Rectal smooth muscle tissue (tissue), 1 donor: ENCODE results near the gene BIRC3.

Experiments
- H3K27ac ChIP-seq: one replicate; pipeline ENCODE4 v1.7.0; 2013; ENCODE audit warnings: low read depth, low read length, inconsistent platforms
- H3K27me3 ChIP-seq: one replicate; pipeline ENCODE4 v1.7.0; 2013; ENCODE audit warnings: low read length; ENCODE audit not compliant: control insufficient read depth, insufficient read depth
- H3K36me3 ChIP-seq: one replicate; pipeline ENCODE4 v1.7.0; 2013; ENCODE audit warnings: low read length; ENCODE audit not compliant: control insufficient read depth, insufficient read depth
- H3K4me1 ChIP-seq: one replicate; pipeline ENCODE4 v1.7.0; 2013; ENCODE audit warnings: low read length; ENCODE audit not compliant: control insufficient read depth, insufficient read depth
- H3K4me3 ChIP-seq: one replicate; pipeline ENCODE4 v1.7.0; 2013; ENCODE audit warnings: low read length
- H3K9ac ChIP-seq: one replicate; pipeline ENCODE4 v1.7.0; 2013; ENCODE audit warnings: low read length

The BIRC3 gene

DNA sequence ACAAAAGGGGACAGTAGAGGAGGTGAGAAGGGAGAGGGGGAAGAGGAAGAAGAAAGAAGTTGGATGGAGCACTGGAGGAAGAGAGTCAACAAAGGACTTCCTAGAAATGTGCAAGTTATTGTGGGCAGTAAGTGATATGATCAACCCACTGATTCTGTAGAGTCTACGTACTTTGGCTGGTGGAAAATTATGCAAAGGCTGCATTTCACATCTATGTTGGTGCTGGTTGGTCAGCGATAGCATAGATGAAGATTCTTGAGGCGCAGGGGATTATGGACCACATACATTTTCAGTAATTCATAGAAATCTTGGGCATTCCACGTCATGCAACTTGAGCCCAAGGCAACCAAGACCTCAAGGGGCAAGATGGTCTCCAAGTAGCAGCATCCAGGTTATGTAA lies 12.6 kb upstream of the BIRC3 start:
- Histone ChIP-seq H3K4me1 (no peaks in the 10 kb centered on the region), H3K4me3 (no peak overlapping the region), H3K27me3 (no peaks in the 10 kb centered on the region), H3K36me3 (no peaks in the 10 kb centered on the region), H3K27ac (no peak overlapping the region), H3K9ac (no peak overlapping the region)

DNA sequence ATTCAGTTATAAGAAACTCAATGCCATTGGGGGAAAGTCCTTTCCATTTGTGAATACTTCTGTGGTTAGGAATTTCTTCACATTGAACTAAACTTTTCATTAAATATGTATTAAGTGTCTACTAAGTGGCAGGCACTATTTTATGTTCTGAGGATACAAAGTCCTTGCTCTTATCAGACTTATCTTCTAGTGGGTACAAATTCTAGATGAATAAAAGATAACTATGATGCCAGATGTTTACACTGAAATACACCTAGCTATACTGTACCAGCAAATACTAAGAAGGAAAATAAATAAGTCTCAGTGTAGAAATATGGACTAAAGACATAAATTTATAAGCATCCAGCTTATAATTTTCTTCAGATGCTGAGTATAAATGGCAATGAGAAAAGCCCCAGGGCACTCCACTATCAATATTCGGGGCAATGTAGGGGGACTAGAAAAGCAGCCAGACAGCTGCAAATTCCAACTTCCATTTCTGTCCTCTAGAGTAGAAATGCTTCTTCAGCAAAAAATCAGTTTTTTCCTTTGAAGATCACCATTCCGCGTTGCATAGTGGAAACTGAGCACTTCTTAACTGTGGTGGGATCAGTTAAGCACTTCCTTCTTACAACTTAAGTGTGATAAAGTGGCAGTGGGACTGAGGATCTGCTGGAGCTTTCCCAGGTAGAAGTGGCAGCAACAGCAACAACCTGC lies 11.8 kb upstream of the BIRC3 start:
- H3K4me1 ChIP-seq, result no peaks in the 10 kb centered on the region
- H3K27me3 ChIP-seq, result no peaks in the 10 kb centered on the region
- no peaks in the 10 kb centered on the region for H3K36me3 ChIP-seq
- H3K4me3 ChIP-seq, result no peak overlapping the region
- no peak overlapping the region for H3K27ac ChIP-seq
- no peak overlapping the region for H3K9ac ChIP-seq

DNA sequence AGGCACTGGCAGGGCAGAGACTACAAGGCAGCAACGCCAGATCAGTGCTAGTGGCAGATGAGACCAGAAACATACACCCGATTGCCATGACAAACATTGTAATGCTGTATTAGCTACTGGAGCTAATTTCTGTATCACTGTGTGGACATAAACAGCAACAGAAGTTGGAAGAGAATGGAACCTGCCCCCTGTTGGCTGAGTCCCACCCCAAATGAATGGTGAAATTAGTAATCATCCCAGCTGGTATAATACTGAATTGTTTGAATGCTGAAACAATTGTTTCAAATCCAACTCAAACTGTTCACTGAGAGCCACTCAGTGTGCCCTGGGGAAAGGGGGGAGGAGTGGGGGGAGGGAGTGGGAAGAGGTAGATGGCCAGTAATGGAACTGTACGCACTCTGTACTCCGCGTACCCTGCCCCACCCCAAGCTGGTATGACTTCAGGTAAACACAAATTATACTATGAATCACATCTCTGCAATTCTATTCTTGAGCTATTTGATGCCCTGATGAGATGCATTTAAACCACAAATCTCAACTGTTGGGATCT lies 11.2 kb upstream of the BIRC3 start:
- Histone ChIP-seq H3K9ac (no peak overlapping the region), H3K27me3 (no peaks in the 10 kb centered on the region), H3K4me3 (no peak overlapping the region), H3K4me1 (no peaks in the 10 kb centered on the region), H3K36me3 (no peaks in the 10 kb centered on the region), H3K27ac (no peak overlapping the region)

DNA sequence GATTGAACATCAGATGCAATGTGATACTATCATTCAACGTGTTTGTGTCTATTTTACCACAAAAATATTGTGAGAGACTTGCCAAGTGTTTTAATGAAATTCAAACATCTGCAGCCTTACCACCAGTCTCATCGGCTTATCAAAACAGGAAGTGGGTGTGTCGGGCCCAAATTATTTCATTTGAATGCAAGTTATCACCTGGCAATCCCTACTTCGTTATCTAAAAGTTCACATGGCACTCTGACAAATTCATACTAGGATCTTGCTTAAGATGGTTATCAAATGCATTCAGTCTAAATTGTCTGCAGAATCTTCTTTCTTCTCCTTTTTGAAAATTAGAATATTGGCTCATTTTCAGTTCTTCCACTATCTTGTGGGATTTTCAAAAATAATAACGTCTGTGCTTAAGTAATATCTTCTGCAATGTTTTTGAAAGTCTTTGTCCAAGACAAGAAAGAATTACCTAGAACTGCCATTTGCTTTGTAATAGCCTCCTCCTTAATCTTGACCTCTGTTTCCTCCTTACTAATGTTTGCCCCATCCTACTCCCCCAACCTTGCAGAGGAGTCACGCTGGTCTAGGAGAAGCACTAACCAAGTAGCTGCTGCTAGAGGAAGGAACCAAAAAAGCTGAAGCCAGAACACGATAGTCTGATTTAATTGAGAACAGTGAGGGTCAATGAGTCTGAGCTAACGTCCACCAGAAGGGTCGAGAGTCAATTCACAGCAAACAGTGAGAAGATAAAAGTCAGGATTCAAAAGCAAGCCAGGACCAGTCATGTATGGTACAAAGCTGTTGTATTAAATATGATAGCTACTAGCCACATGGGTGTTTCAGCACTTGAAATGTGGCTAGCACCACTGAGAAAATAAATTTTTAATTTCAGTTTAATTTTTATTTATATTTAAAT lies 10.2 kb upstream of the BIRC3 start:
- no peaks in the 10 kb centered on the region for H3K27me3 ChIP-seq
- no peaks in the 10 kb centered on the region for H3K36me3 ChIP-seq
- H3K9ac ChIP-seq, result no peak overlapping the region
- H3K27ac ChIP-seq, result no peak overlapping the region
- H3K4me3 ChIP-seq, result no peak overlapping the region
- no peaks in the 10 kb centered on the region for H3K4me1 ChIP-seq

DNA sequence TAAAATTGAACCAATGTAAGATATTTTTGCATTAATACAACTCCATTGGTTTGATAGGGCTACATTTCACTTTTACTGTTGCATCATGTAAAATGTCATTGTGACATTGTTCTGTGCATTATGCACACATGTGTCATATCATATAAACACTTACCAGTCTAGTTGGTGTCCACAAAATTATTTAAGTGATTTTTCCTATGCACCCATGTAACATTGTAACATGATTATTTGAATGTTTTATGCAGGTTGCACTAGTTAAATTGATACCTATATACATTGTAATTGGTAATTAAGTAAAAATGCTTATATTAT lies 9.6 kb upstream of the BIRC3 start:
- H3K4me1 ChIP-seq, result no peaks in the 10 kb centered on the region
- H3K27me3 ChIP-seq, result no peaks in the 10 kb centered on the region
- no peak overlapping the region for H3K27ac ChIP-seq
- H3K9ac ChIP-seq, result no peak overlapping the region
- H3K36me3 ChIP-seq, result no peaks in the 10 kb centered on the region
- no peak overlapping the region for H3K4me3 ChIP-seq

DNA sequence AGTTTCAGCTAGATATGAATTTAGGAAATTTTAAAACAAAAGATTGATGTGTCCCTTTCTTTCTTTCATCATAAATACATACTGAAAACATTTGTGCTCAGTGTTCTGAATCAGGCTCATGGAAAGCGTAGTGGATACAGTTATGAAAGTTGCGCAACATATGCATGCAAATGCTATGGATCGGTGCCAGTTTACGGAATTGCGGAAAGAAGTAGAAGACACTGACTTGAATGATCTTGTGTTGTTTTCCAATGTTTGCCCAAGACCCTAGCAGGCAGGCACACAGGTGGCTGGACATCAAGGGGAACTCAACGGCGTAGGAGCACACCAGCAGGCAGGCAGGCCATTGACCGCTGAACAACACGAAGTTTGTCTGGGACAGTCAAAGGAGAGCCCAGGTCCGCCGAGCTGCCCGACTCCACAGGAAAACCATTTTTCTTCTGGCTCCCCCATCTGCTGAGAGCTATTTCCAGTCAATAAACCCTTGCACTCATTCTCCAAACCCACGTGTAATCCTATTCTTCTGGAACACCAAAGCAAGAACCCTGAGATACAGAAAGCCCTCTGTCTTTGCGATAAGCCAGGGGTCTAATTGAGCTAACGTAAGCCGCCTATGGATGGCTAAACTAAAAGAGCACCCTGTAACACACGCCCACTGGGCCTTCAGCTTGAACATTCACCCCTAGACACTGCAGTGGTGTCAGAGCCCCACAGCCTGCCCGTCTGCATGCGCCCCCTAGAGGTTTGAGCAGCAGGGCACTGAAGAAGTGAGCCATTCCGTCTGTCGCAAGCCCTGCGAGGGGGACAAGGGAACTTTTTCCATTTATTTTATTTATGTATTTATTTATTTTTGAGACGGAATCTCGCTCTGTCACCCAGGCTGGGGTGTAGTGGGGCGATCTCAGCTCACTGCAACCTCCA lies 7.4 kb upstream of the BIRC3 start:
- no peak overlapping the region for H3K27ac ChIP-seq
- H3K9ac ChIP-seq, result no peak overlapping the region
- no peaks in the 10 kb centered on the region for H3K36me3 ChIP-seq
- H3K4me3 ChIP-seq, result no peak overlapping the region
- H3K4me1 ChIP-seq, result peaks cover 5% of the 10 kb centered on the region
- no peaks in the 10 kb centered on the region for H3K27me3 ChIP-seq

DNA sequence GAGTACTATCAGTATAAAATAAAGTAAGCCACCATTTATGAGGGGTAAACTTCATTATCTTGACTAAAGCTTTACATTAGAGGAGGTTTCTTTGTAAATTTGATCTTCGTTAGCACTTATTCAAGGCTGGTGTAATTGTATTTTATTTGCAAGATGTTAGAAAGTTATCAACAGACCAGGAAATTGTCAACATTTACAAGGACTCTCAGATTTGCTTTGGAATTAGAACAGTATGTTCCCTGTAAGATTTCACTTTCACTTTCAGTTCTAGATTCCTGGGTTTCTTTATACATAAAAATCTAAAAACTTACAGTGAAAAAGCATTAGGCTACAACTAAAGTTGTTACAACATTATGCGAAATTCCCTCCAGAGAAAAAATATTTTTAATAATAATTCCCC lies 4.6 kb upstream of the BIRC3 start:
- H3K9ac ChIP-seq, result no peak overlapping the region
- peaks cover 5% of the 10 kb centered on the region for H3K4me1 ChIP-seq
- H3K27me3 ChIP-seq, result no peaks in the 10 kb centered on the region
- peak overlapping the region; percentile 54 for H3K27ac ChIP-seq
- H3K4me3 ChIP-seq, result no peak overlapping the region
- no peaks in the 10 kb centered on the region for H3K36me3 ChIP-seq

DNA sequence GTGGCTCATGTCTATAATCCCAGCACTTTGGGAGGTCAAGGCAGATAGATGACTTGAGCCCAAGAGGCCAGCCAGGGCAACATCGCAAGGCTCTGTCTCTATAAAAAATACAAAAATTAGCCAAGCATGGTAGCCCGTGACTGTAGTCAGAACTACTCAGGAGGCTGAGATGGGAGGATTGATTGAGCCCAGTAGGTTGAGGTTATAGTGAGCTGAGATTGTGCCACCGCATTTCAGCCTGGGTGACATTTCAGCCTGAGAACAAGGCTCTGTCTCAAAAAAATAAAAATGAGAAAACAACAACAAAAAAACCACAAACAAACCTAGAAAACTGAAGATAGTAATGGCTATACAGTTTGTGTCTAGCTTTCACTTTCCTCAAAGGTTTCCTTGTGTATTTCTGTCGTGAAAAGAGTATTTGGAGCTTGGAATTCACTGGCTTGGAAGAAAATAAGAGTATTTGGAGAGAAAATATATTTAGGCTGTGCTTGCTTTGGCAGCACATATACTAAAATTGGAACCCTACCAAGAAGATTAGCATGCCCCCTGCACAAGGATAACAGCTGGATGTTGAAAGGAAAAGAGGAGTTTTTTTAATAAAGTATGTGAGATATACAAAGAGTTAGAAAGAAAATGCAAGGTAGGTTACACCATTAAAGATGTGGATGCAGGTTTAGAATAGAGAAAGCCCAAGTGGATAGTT lies 3.9 kb upstream of the BIRC3 start:
- Histone ChIP-seq H3K36me3 (no peaks in the 10 kb centered on the region), H3K4me3 (peak overlapping the region; percentile 24), H3K27ac (peak overlapping the region; percentile 54), H3K9ac (peak overlapping the region; percentile 16), H3K27me3 (no peaks in the 10 kb centered on the region), H3K4me1 (peaks cover 5% of the 10 kb centered on the region)

DNA sequence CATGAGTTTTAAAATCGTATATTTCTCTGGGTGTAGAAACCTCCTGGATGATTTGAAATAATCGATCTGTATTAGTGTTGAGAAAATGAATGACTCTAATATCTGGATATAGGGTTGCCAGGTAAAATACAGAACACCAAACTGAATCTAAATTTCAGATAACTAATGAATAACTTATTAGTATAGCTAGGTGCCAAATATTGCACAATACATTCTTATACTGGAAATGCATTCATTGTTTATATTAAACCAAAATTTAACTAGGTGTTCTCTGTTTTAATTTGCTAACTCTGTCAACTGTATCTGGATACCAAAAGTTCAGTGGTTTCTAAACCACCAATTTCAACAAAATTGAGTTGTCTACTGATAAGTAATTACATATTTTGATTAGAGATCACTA lies 2.5 kb upstream of the BIRC3 start:
- Histone ChIP-seq H3K4me1 (peaks cover 5% of the 10 kb centered on the region), H3K36me3 (no peaks in the 10 kb centered on the region), H3K27ac (no peak overlapping the region), H3K4me3 (no peak overlapping the region), H3K27me3 (no peaks in the 10 kb centered on the region), H3K9ac (no peak overlapping the region)

DNA sequence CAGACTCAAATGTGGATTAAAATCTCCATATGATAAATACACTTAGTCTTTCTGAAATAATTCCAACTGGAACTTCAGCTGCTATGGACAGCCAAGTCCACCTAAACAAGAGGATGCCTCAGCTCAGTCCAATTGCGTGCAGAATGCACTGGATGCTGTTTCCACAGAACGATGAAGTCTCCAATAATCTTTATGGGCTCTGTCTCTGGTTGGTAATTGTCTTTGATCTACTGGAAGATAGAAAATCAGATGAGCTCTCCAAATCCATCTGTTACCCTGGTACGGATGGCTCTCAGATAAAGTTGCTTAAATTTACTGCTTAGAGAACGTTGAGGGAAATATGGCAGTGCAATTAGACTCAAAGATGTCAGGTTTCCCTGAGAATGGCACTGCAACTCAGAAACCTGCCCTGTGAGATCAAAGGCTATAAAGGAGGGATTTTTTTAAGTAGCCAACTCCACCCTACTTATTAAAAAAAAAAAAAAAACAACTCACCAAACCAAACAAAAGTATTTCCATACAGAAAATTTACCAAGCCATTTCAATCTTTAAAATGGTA lies 859 bp upstream of the BIRC3 start:
- H3K27ac ChIP-seq, result peak overlapping the region; percentile 62
- H3K4me1 ChIP-seq, result peaks cover 5% of the 10 kb centered on the region
- H3K4me3 ChIP-seq, result no peak overlapping the region

DNA sequence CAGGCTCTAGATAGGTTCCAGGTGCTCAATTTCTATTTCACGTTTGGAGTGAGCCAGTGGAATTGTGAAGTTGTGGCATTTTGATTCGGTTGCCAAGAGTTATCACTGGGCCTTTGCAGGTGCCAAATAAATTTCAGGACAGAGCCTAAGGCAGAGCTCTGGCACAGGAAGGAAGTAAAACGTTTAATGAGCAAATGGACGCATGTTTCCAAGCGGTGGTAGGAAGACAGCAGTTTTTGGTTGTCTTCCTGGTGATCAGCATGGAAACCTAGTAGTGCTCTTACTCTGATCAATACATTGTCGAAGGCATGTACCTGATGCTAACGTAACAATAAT lies 452 bp downstream of the BIRC3 start:
- Histone ChIP-seq H3K9ac (peak overlapping the region; percentile 86), H3K4me3 (peak overlapping the region; percentile 95), H3K4me1 (peaks cover 5% of the 10 kb centered on the region)

More for the DNA sequence above, 859 bp upstream of the BIRC3 start:
- no peaks in the 10 kb centered on the region for H3K27me3 ChIP-seq
- H3K9ac ChIP-seq, result no peak overlapping the region
- no peaks in the 10 kb centered on the region for H3K36me3 ChIP-seq

More for the DNA sequence above, 452 bp downstream of the BIRC3 start:
- Histone ChIP-seq H3K27me3 (no peaks in the 10 kb centered on the region), H3K27ac (peak overlapping the region; percentile 86), H3K36me3 (no peaks in the 10 kb centered on the region)
